Measurements from ENCODE around the gene GPR33.

GPR33 gene

GRCh38 chr14:31487886-31488285, at the start of gene GPR33:
TSS of gene GPR33 (minus strand) at chr14:31488039. CDS start at chr14:31483965, 4,074 bp downstream.
- DNase-seq (ENCODE audit: low spot score): no peak
- H3K27ac ChIP-seq: no peak within 1 kb of the TSS
- TF ChIP-seq CTCF (IDR thresholded peaks at IDR 0.05): no peak
- no peak within 1 kb of the TSS for H3K4me3 ChIP-seq

GRCh38 chr14:31536201-31536960, 48.5 kb upstream of the GPR33 start:
- DNase-seq (ENCODE audit: low spot score): no peak
- H3K27ac ChIP-seq: no peak overlapping the region
- TF ChIP-seq CTCF (IDR thresholded peaks at IDR 0.05): no peak
- H3K4me3 ChIP-seq: no peak overlapping the region

GRCh38 chr14:31530136-31530535, 42.3 kb upstream of the GPR33 start:
- no peak for TF ChIP-seq CTCF (IDR thresholded peaks at IDR 0.05)
- DNase-seq (ENCODE audit: low spot score): no peak
- Histone ChIP-seq H3K4me3 (no peak overlapping the region), H3K27ac (no peak overlapping the region)

- DNase-seq (ENCODE audit: low spot score): no peak
- Histone ChIP-seq H3K4me3 (no peak overlapping the region), H3K27ac (no peak overlapping the region)
- TF ChIP-seq CTCF (IDR thresholded peaks at IDR 0.05): no peak
Observed at GRCh38 chr14:31529053-31529452, 41.2 kb upstream of the GPR33 start.

- TF ChIP-seq CTCF (IDR thresholded peaks at IDR 0.05): no peak
- Histone ChIP-seq H3K27ac (no peak overlapping the region), H3K4me3 (no peak overlapping the region)
- no peak for DNase-seq (ENCODE audit: low spot score)
Observed at GRCh38 chr14:31527546-31527945, 39.7 kb upstream of the GPR33 start.

GRCh38 chr14:31527087-31527486, 39.2 kb upstream of the GPR33 start:
- Histone ChIP-seq H3K27ac (no peak overlapping the region), H3K4me3 (no peak overlapping the region)
- no peak for TF ChIP-seq CTCF (IDR thresholded peaks at IDR 0.05)
- no peak for DNase-seq (ENCODE audit: low spot score)

GRCh38 chr14:31510855-31511254, 23.0 kb upstream of the GPR33 start:
- Histone ChIP-seq H3K4me3 (no peak overlapping the region), H3K27ac (no peak overlapping the region)
- no peak for DNase-seq (ENCODE audit: low spot score)
- TF ChIP-seq CTCF (IDR thresholded peaks at IDR 0.05): no peak

Measured in coronary artery (tissue), 2 donors.